ENCODE results near the gene MALAT1.
"Not testable (repeated sequence)": the region's sequence is repeated elsewhere in the genome, so short reads cannot be mapped to it uniquely, and the experiment has no call there.

The MALAT1 gene

DNA sequence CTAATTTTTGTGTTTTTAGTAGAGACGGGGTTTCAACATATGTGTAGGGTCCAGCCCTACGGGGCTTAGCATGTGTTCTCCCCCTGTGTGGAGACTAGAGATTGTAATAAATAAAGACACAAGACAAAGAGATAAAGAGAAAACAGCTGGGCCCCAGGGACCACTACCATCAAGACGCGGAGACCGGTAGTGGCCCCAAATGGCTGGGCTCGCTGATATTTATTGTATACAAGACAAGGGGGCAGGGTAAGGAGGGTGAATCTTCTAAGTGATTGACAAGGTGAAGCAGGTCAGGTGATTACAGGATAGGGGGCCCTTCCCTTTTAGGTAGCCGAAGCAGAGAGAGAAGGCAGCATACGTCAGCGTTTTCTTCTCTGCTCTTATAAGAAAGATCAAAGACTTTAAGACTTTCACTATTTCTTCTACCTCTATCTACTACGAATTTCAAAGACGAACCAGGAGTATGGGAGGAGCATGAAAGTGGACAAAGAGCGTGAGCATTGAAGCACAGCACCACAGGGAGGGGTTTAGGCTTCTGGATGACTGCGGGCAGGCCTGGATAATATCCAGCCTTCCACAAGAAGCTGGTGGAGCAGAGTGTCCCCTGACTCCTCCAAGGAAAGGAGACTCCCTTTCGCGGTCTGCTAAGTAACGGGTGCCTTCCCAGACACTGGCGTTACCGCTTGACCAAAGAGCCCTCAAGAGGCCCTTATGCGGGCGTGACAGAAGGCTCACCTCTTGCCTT lies 23.1 kb downstream of the MALAT1 start:
- not testable (repeated sequence) for DNase-seq (ENCODE audit: low read depth in 3 of 3)

DNA sequence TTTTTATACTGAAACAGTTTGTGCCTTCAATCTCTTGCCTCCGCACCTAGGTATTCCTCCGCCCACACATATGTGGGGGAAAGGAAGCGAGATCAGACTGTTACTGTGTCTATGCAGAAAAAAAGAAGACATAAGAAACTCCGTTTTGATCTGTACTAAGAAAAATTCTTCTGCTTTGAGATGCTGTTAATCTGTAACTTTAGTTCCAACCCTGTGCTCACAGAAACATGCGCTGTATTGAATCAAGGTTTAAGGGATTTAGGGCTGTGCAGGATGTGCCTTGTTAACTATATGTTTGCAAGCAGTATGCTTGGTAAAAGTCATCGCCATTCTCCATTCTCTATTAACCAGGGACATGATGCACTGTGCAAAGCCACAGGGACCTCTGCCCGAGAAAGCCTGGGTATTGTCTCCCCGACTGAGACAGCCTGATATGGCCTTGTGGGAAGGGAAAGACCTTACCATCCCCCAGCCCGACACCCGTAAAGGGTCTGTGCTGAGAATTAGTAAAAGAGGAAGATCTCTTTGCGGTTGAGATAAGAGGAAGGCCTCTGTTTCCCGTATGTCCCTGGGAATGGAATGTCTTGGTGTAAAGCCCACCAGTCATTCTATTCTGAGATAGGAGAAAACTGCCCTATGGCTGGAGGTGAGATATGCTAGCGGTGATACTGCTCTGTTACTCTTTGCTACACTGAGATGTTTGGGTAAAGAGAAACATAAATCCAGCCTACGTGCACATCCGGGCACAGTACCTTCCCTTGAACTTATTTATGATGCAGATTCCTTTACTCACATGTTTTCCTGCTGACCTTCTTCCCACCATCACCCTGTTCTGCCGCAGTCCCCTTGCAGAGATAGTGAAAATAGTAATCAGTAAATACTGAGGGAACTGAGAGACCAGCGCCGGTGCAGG lies 24.1 kb downstream of the MALAT1 start:
- not testable (repeated sequence) for DNase-seq (ENCODE audit: low read depth in 3 of 3)

DNA sequence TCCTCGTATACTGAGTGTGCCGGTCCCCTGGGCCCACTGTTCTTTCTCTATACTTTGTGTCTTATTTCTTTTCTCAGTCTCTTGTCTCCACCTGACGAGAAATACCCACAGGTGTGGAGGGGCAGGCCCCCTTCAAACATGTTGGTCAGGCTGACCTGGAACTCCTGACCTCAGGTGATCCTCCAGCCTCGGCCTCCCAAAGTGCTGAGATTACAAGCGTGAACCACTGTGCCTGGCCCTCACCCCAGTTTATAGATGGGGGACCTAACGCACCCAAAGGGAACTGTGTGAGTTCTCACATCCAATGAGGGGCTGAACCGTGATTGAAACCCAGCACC lies 24.8 kb downstream of the MALAT1 start:
- DNase-seq (ENCODE audit: low read depth in 3 of 3), result not testable (repeated sequence)

DNA sequence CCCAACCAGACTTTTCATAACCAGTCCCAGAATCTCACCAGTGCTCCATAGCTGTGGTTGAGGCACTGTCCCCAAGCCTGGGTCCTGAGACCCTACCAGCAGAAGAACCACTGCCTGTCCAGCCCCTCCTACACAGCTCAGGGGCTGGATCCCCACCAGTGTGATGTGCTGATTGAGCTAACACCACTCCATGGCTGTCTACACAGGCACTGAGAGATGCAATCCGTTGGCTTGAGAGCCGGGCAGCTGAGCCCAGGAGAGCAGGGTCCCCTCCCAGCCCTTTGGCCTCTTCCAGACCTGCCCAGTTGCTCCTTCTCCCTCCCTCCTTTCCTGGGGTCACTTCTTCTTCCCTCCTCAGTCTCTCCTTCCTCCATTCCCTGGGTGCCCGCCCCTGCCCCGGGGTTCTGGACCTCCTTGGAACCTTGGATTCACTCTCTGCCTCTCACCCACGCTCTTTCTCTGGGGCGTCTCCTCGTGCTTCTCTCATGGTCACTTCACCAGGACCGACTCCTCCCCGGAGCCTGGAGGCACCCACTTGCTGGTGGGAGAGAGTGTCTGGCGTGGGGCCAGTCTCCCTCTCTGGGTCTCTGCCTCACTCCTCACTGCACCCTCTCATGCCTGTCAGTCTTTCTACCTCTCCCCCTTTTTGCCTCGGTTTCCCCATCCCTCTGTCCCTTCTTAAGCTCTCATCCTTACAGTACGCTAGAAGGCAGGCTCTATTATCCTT lies 25.3 kb downstream of the MALAT1 start:
- DNase-seq (ENCODE audit: low read depth in 3 of 3), result no peak

DNA sequence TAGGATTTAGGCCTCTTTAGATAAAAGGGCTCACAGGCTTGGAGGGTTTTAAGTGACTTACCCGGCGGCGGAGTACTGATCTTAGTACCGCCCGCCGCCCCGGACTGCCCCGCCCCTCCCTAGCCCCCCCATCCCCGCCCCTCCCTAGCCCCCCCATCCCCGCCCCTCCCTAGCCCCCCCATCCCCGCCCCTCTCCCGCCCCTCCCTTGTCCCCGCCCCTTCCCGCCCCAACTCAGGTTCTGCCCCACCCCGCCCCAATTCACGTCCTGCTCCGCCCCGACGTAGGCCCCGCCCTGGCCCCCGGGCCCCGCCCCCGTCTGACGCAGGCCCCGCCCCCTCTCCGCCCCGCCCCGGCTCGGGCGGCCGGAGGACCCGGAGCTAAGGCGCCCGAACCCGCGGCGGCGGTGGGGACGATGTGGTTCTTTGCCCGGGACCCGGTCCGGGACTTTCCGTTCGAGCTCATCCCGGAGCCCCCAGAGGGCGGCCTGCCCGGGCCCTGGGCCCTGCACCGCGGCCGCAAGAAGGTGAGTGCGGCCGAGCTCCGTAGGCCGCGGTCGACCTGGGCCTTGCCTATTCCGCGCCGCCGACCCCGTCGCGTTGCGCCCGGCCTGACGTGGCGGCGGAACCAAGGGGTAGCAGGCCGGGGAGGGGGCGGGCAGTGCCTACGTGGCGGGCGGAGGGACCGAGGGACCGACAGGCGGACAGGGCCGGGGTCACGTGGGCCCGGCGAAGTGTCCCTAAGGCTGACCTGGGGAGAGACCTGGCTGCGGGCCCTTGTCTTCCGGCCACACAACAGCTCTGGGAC lies 26.1 kb downstream of the MALAT1 start, which contains the start of gene SCYL1:
Gene SCYL1, plus strand, starts transcription at position 343 of the 805 bp plus-strand sequence. Its CDS starts 71 bp downstream, at position 414.
- DNase-seq (ENCODE audit: low read depth in 3 of 3), result peak; percentile 70 to 80 (median 71)

DNA sequence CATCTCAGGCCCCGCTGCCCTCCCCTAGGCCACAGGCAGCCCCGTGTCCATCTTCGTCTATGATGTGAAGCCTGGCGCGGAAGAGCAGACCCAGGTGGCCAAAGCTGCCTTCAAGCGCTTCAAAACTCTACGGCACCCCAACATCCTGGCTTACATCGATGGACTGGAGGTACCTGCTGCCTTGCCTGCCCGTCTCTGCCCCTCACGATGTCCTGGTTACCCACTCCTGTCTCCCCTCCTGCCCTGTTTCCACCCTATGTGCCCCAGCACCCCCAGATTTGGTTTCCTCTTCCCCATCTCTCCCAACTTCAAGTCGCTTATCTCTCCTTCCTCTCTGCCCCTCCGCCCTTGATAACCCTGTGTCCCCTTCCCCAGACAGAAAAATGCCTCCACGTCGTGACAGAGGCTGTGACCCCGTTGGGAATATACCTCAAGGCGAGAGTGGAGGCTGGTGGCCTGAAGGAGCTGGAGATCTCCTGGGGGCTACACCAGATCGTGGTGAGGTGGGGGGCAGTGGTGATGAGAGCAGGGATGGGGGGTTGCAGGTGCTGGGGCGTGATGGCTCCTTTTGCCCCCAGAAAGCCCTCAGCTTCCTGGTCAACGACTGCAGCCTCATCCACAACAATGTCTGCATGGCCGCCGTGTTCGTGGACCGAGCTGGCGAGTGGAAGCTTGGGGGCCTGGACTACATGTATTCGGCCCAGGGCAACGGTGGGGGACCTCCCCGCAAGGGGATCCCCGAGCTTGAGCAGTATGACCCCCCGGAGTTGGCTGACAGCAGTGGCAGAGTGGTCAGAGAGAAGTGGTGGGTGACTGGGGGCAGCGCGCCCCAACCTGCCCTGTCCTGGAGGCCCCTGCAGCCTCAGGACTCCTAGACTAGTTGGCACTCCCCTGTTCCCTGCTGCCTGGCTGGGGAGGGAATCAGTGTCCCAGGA lies 27.0 kb downstream of the MALAT1 start:
- DNase-seq (ENCODE audit: low read depth in 3 of 3), result no peak

DNA sequence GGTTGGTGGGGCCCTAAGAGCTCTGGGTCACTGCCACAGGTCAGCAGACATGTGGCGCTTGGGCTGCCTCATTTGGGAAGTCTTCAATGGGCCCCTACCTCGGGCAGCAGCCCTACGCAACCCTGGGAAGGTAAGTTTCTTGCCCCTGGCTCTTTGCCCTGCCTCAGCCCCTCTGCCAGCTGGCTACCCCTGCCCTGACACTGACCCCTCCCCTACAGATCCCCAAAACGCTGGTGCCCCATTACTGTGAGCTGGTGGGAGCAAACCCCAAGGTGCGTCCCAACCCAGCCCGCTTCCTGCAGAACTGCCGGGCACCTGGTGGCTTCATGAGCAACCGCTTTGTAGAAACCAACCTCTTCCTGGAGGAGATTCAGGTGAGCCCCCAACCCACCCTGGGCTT lies 27.9 kb downstream of the MALAT1 start:
- DNase-seq (ENCODE audit: low read depth in 3 of 3), result no peak

DNA sequence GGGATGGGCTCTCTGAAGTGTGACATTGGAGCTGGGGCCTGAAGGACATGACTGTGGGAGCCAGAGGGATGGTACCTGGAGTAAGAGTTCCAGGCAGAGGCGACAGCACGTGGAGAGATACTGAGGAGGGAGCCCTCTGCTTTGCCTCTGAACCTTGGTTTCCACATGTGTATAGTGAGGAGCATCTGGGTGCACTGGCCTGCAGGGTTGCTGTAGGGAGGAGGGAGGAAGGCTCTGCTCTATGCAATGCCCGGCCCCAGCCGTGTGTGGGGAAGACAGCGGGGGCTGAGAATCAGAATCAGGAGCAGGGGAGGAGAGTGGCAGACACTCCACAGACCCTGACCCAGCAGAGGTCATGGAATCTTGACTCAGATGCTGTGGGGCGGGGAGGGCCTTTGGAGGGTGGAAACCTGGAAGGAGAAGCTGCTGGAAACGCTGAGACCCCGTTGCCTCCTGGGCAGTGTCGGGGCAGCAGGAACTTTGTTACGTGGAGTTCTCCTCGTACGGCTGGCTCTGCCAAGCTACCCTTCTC lies 30.0 kb downstream of the MALAT1 start:
- no peak for DNase-seq (ENCODE audit: low read depth in 3 of 3)

DNA sequence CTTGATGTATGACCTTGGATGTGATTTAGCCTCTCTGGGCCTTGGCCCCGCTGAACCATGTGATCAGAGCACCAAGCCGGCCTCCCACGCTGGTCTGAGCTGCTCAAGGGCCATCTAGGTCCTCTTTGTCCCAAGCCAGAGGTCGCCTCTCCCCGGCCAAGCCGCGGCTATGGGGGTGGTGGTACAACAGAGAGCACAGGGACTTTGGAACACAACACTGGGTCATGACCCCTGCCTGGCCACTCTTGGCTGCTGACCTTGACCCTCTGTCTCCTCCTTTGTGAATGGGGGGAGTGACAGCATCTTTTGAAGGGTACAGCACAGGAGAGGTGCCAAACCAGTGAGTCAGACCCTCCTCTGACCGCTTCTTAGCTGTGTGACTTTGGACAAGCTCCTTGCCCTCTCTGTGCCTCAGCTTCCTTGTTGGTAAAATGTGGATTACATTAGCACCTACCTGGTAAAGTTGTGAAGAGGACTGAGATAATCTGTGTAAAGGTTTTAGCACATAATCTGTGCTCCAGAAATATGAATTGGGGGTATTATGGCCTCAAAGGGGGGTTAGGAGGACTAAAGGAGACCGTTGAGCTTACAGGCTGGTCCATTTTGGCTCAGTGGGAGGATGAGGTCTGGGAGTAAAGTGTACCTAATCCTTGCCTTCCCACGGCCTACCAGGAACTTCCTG lies 30.8 kb downstream of the MALAT1 start:
- no peak for DNase-seq (ENCODE audit: low read depth in 3 of 3)

DNA sequence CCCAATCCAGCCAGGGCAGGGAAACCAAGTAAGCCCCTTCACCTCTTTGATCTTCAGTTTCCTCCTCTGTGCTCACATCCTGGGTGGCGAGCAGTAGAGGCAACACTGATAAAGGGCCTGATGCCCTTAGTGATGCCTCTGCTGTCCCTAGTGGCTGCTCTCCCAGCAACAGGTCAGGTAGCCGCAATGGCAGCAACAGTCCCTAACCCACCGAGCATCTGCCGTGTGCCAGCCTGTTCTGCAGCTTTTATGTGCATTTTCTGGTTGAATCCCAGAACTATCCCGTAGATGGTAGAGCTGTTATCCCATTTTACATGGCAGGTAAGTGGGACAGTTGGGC lies 31.3 kb downstream of the MALAT1 start:
- no peak for DNase-seq (ENCODE audit: low read depth in 3 of 3)

DNA sequence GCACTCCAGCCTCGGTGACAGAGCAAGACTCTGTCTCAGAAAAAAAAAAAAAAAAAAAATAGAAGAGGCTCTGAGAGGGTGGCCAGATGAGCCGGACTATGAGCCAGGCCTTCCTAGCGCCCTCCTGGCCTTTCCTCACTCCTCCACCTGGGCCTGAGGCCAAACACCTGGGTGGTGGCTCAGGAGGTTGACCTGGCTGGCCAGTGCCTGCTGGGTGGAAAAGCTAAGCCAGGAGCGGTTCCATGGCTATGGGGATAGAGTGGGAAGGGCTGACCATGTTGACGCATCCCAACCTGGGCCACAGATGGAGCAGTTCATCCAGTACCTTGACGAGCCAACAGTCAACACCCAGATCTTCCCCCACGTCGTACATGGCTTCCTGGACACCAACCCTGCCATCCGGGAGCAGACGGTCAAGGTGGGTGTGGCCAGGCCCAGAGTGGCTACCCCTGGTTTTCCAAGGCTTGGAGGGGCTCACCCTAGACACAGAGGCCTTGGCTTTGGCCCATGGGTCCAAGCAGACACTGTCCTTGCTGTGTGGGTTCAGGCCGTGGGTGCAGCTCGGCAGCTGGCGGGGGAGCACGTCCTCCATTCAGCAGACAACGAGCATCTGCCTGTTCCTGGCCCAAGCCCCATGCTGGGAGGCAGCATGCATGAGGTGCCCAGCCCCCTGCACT lies 33.7 kb downstream of the MALAT1 start:
- DNase-seq (ENCODE audit: low read depth in 3 of 3), result no peak

DNA sequence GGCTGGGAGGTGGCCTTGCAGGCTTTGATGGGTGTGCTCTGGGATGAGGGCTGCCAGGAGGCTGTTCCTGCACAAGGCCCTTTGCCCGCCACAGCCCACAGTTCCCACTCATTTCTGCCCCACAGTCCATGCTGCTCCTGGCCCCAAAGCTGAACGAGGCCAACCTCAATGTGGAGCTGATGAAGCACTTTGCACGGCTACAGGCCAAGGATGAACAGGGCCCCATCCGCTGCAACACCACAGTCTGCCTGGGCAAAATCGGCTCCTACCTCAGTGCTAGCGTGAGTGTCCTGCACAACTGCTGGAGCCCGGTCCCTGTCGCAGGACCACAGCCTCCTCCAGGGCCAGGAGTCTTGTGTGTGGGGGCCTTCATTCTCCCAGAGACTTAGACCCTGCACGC lies 36.3 kb downstream of the MALAT1 start:
- no peak for DNase-seq (ENCODE audit: low read depth in 3 of 3)

DNA sequence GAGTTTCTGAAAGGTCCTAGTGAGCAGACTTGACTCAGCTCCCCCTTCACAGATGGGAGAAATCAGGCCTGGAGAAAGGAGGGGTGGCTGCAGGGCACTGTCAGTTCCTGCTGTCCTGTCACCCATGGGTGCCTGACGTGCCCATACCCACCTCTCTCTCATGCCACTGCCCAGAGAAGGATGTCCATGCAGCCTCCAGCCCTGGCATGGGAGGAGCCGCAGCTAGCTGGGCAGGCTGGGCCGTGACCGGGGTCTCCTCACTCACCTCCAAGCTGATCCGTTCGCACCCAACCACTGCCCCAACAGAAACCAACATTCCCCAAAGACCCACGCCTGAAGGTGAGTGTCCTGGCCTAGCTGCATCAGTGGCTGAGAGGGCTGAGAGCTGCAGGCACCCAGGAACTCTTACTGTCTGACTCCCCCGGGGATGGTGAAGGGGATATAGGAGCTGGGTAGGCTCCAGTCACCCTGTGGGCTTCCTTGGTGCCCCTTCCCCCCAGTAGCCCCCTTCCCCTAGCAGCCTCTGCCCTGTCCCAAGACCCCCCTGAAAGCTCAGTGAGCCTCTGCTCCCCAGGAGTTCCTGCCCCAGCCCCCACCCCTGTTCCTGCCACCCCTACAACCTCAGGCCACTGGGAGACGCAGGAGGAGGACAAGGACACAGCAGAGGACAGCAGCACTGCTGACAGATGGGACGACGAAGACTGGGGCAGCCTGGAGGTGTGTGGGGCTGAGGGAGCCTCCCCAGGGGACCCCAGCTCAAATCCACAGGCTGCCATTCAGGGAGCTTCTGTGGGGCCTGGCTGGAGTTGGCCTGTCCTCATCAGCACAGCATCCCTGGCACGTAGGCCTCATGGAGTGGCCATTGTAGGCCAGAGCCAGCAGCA lies 37.8 kb downstream of the MALAT1 start:
- DNase-seq (ENCODE audit: low read depth in 3 of 3), result no peak

DNA sequence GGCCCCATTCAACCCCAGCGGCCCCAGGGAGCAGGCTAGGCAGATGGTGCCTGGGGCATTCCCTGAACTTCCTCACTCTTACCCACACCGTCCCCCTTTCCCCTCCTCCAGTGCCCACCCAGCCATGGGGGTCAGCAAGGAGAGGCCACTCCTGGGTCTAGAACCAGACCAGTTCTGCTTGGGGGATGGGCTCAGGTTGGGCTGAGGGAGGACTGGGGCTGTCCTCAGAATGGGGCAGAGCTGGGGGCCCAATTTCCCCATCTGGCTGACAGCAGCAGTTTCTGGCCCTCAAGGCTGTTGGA lies 38.4 kb downstream of the MALAT1 start:
- no peak for DNase-seq (ENCODE audit: low read depth in 3 of 3)

DNA sequence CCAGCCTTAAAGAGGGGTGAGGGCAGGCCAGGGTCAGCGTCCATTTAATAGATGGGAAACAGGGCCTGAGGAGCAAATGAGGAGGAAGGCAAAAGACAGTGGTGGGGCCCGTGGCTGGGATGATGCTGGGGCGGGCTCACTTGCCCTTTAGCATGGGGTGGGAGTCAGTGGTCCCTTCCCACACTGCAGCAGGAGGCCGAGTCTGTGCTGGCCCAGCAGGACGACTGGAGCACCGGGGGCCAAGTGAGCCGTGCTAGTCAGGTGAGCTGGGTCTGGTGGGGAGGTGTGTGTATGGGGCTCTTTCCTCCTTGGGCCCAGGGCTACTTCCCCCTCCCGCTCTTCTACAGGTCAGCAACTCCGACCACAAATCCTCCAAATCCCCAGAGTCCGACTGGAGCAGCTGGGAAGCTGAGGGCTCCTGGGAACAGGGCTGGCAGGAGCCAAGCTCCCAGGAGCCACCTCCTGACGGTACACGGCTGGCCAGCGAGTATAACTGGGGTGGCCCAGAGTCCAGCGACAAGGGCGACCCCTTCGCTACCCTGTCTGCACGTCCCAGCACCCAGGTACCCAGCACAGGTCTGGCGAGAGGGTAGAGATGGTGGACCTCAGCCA lies 38.9 kb downstream of the MALAT1 start:
- DNase-seq (ENCODE audit: low read depth in 3 of 3), result no peak

DNA sequence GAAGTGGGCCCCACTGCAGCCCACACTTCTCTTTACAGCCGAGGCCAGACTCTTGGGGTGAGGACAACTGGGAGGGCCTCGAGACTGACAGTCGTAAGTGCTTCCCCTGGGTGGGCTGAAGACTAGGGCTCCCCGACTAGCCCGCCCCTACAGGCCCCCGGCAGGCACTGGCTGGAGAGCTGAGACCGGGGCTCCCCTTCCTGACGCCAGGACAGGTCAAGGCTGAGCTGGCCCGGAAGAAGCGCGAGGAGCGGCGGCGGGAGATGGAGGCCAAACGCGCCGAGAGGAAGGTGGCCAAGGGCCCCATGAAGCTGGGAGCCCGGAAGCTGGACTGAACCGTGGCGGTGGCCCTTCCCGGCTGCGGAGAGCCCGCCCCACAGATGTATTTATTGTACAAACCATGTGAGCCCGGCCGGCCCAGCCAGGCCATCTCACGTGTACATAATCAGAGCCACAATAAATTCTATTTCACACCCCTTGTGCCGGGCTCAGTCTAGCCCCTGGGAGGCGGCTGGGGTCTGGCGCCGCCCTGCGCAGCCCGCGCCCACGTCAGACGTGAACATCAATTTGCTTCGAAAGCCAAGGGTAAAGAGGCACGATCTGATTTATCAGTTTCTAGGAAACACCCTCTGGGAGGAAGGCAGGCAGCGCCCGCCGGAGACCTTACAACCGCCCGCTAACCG lies 39.5 kb downstream of the MALAT1 start:
- DNase-seq (ENCODE audit: low read depth in 3 of 3), result no peak
